Endodermal cell (in vitro differentiated cells): Measurements from ENCODE around the gene SCRN2. TPM values are rescaled to one million over a fixed set of nuclear protein-coding genes. Genes with fewer than 3 reads are reported as not detected.

Experiments
- DNase-seq: peaks from one replicate; pipeline ENCODE4 v3.0.0-alpha.2; 2017
- H3K27ac ChIP-seq: 2 replicates; pipeline ENCODE4 v1.5.1; 2013; ENCODE audit warnings: mild to moderate bottlenecking, low read depth, low read length, moderate library complexity
- H3K27me3 ChIP-seq: 2 replicates; pipeline ENCODE4 v1.6.1; 2013; ENCODE audit warnings: mild to moderate bottlenecking, low read length, moderate library complexity; ENCODE audit not compliant: insufficient read depth, control insufficient read depth, poor library complexity, severe bottlenecking
- H3K36me3 ChIP-seq: 2 replicates; pipeline ENCODE4 v1.7.0; 2013; ENCODE audit warnings: mild to moderate bottlenecking, low read length, moderate library complexity; ENCODE audit not compliant: control insufficient read depth, insufficient read depth
- H3K4me1 ChIP-seq: one replicate; pipeline ENCODE4 v1.7.0; 2013; ENCODE audit warnings: low read length; ENCODE audit not compliant: control insufficient read depth, insufficient read depth
- H3K4me3 ChIP-seq: 2 replicates; pipeline ENCODE4 v1.5.1; 2013; ENCODE audit warnings: mild to moderate bottlenecking, low read length, moderate library complexity
- H3K9ac ChIP-seq: 2 replicates; pipeline ENCODE4 v1.6.1; 2013; ENCODE audit warnings: mild to moderate bottlenecking, low read length, moderate library complexity; ENCODE audit not compliant: poor library complexity, severe bottlenecking; ENCODE audit errors: extremely low read depth
- H3K9me3 ChIP-seq: 2 replicates; pipeline ENCODE4 v1.6.1; 2013; ENCODE audit warnings: mild to moderate bottlenecking, low read length, moderate library complexity; ENCODE audit not compliant: control insufficient read depth
- H3K27ac Mint-ChIP-seq: 2 replicates; pipeline ENCODE4 v1.8.0; 2020; ENCODE audit warnings: mixed read lengths
- H3K27me3 Mint-ChIP-seq: 2 replicates; pipeline ENCODE4 v1.8.0; 2021; ENCODE audit warnings: mild to moderate bottlenecking, mixed read lengths; ENCODE audit not compliant: insufficient read depth
- H3K36me3 Mint-ChIP-seq: 2 replicates; pipeline ENCODE4 v1.8.0; 2020; ENCODE audit warnings: low read depth, mixed read lengths
- H3K4me1 Mint-ChIP-seq: 2 replicates; pipeline ENCODE4 v1.8.0; 2020; ENCODE audit warnings: mixed read lengths
- H3K4me3 Mint-ChIP-seq: 2 replicates; pipeline ENCODE4 v1.8.0; 2020; ENCODE audit warnings: mild to moderate bottlenecking, moderate library complexity, mixed read lengths
- H3K9me3 Mint-ChIP-seq: 2 replicates; pipeline ENCODE4 v1.8.0; 2020; ENCODE audit warnings: mild to moderate bottlenecking, mixed read lengths
- WGBS, 2 experiments: methylation state at CpG; one replicate each; pipeline versions ENCODE4 v1.1.5 to v1.1.7; 2013; ENCODE audit warnings: missing lambda C conversion rate in 2 of 2, mixed read lengths in 1 of 2; ENCODE audit not compliant: insufficient coverage in 1 of 2, insufficient read length in 1 of 2; 5-methylcytosine and 5-hydroxymethylcytosine counted together
- total RNA-seq, 2 donors: library from RNA; stranded (reverse); fragmentation: NEBNext Ultra II Directional in 1 of 2; extraction: Animal tissue kit (Norgen Biotek cat#: 25700) in 1 of 2; gene quantifications; 2 replicates in 1 of 2; 3 replicates in 1 of 2; pipeline ENCODE4 v1.2.1, GENCODE V29; 2021
- TF ChIP-seq, protein P1 (sequence below): fragments of 200-600 bp; sonication (generic); conservative IDR thresholded peaks from 2 replicates; pipeline ENCODE4 v1.5.0; 2021; ENCODE audit warnings: antibody characterized with exemption, mild to moderate bottlenecking

Gene SCRN2
- total RNA-seq, 2 donors from 2014 or later: 54.5 to 71.9 TPM

DNA sequence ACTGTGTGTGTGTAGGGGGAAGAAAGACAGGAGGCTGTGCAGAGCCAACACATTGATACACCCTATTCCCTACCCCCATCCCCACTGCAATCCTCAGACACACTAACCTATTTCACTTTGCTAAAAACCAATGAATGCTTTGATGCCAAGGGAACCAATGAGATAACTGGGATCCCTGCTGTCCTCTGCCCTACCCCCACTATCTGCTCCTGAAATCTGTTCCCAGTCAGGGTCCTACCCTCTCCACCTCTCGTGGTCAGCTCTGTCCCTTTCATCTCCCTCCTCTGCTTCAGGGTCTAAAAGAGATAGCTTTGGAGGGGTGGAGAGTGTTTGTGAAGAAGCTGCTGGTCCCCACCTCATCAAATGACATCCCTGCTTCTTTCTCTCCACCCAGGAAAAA is 29.0 kb upstream of the SCRN2 start:
- H3K4me3 Mint-ChIP-seq: no peak overlapping the region

DNA sequence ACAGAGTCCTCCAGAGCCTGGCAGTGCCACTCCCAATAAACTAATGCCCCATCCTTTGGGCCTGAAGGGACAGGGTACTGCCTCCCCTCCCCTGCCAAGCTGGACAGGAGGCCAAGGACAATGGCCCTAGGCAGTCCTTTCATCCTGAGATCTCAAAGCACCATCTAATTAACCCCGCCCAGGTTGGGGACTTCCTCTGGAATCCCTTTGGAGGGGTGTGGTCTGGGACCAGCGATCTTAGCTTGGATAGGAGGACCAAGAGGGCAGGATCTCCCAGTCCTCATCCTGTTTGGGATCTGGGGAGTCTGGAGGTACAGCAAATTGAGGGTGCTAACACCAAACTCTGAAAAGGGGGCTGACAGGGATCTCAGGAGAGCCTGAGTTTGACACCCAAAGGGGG is 28.0 kb upstream of the SCRN2 start:
- Mint-ChIP-seq H3K4me1 (peaks cover 32% of the 10 kb centered on the region), H3K4me3 (no peak overlapping the region), H3K36me3 (no peaks in the 10 kb centered on the region), H3K27me3 (peaks cover 75% of the 10 kb centered on the region), H3K27ac (no peak overlapping the region), H3K9me3 (no peaks in the 10 kb centered on the region)
- H3K27me3 ChIP-seq: peaks cover 37% of the 10 kb centered on the region
- H3K4me3 ChIP-seq: no peak overlapping the region
- H3K27ac ChIP-seq: no peak overlapping the region
- peaks cover 8% of the 10 kb centered on the region for H3K4me1 ChIP-seq
- H3K36me3 ChIP-seq: no peaks in the 10 kb centered on the region
- no peak for DNase-seq
- H3K9me3 ChIP-seq: no peaks in the 10 kb centered on the region
- H3K9ac ChIP-seq: no peak overlapping the region
- TF ChIP-seq, protein P1, sequence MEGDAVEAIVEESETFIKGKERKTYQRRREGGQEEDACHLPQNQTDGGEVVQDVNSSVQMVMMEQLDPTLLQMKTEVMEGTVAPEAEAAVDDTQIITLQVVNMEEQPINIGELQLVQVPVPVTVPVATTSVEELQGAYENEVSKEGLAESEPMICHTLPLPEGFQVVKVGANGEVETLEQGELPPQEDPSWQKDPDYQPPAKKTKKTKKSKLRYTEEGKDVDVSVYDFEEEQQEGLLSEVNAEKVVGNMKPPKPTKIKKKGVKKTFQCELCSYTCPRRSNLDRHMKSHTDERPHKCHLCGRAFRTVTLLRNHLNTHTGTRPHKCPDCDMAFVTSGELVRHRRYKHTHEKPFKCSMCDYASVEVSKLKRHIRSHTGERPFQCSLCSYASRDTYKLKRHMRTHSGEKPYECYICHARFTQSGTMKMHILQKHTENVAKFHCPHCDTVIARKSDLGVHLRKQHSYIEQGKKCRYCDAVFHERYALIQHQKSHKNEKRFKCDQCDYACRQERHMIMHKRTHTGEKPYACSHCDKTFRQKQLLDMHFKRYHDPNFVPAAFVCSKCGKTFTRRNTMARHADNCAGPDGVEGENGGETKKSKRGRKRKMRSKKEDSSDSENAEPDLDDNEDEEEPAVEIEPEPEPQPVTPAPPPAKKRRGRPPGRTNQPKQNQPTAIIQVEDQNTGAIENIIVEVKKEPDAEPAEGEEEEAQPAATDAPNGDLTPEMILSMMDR: no peak
- WGBS, 2 experiments: 33 to 72% methylated on average over 1 to 2 of the region's 2 CpGs

More for the DNA sequence above, 29.0 kb upstream of the SCRN2 start:
- H3K27ac ChIP-seq: no peak overlapping the region
- no peaks in the 10 kb centered on the region for H3K36me3 Mint-ChIP-seq
- no peaks in the 10 kb centered on the region for H3K9me3 ChIP-seq
- H3K36me3 ChIP-seq: no peaks in the 10 kb centered on the region
- H3K4me1 ChIP-seq: peaks cover 8% of the 10 kb centered on the region
- 0% methylated on average over 1 of the region's 1 CpG; no CpG with 5 or more reads in 1 of the 2 experiments for WGBS, 2 experiments
- H3K4me3 ChIP-seq: no peak overlapping the region
- peaks cover 36% of the 10 kb centered on the region for H3K4me1 Mint-ChIP-seq
- no peak overlapping the region for H3K27ac Mint-ChIP-seq
- H3K27me3 ChIP-seq: peaks cover 32% of the 10 kb centered on the region
- H3K9ac ChIP-seq: no peak overlapping the region
- peaks cover 76% of the 10 kb centered on the region for H3K27me3 Mint-ChIP-seq
- DNase-seq: peak; percentile 75
- H3K9me3 Mint-ChIP-seq: no peaks in the 10 kb centered on the region
- TF ChIP-seq, protein P1: no peak

DNA sequence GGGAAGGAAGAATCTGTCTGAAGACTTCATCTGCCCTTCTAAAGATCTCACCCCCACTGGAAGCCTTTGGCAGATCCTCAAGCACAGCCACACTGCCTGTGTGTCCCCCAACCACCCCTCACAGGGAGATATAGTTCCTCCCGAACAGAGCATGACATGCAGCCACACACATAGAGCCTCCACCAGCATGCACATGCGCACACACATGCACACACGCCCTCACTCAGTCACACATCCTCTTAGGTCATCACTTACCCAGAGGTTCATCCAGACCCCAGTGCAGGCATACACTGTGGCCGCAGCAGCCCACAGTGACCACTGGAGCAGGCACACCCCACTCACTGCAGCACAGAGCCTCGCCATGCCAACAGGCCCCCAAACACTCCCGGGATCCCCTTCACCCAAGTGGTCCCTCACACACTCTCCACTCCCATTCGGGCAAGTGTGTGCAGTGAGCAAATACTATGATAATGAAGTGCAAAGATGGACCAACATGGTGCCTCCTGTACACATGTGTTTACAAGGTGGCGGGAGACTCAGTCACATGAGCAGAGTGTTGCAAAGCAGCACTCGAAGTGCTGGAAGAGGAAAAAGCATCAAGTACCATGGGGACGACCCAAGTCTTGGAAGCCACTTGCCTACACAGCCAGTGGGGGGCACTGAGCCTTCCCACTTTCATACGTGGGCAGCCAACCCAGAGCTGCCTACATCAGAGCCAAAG is 26.9 kb upstream of the SCRN2 start:
- H3K27ac ChIP-seq: no peak overlapping the region
- Mint-ChIP-seq H3K9me3 (no peaks in the 10 kb centered on the region), H3K36me3 (no peaks in the 10 kb centered on the region), H3K27me3 (peaks cover 76% of the 10 kb centered on the region), H3K4me1 (peaks cover 26% of the 10 kb centered on the region), H3K4me3 (no peak overlapping the region), H3K27ac (no peak overlapping the region)
- no peaks in the 10 kb centered on the region for H3K36me3 ChIP-seq
- H3K9me3 ChIP-seq: no peaks in the 10 kb centered on the region
- H3K9ac ChIP-seq: no peak overlapping the region
- no peak overlapping the region for H3K4me3 ChIP-seq
- H3K27me3 ChIP-seq: peaks cover 37% of the 10 kb centered on the region
- WGBS, 2 experiments: 89 to 95% methylated on average over 6 to 11 of the region's 11 CpGs
- TF ChIP-seq, protein P1: no peak
- H3K4me1 ChIP-seq: peaks cover 7% of the 10 kb centered on the region
- DNase-seq: no peak
